Measurements from ENCODE around the gene LGI4. TPM values are rescaled to one million over a fixed set of nuclear protein-coding genes. Genes with fewer than 3 reads are reported as not detected.

Gene LGI4
- total RNA-seq, 1 experiment from 2014 or later, result 3.2 TPM

DNA sequence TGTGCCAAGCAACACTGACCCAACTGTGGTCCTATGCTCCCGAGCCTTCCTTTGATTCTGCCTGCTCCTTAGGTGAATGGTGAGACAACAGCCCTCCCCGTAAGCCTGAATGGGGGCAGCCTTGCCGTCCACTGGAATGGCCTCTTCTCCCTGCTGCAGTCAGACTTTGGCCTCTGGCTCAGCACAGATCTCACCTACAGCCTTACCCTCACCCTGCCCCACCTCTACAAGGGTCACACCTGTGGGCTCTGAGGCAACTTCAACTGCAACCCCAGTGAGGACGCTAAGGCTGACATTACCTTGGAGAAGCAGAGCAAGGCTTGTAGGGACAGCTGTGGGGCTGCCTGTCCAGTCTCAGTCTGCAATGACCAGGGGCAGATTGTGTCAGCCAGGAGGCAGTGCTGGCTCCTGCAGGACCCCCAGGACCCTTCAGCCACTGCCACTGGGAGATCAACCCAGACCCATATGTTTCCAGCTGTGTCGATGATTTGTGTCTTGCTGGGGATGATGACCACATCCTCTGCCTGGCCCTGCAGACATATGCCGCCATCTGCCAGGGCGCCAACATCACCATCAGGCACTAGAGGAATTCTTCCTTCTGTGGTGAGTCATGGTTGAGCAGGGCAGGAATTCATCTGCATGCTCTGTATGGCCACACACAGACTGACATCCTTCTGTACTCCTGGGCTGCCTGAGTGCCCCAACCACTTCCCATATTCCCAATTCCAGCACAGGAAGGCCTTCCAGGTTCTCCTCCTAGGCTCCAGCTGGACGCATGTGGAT is 46.5 kb downstream of the LGI4 start:
- no peak overlapping the region for H3K18ac ChIP-seq (ENCODE audit: insufficient read length, low read depth, low read length)

More for the DNA sequence above, 46.5 kb downstream of the LGI4 start:
- no peak overlapping the region; the same call in 1 of the 2 replicates for H3K14ac ChIP-seq (ENCODE audit: insufficient read depth, low read length)
- H2AK5ac ChIP-seq (ENCODE audit: insufficient read length, low read length), result no peak overlapping the region
- H3K27ac ChIP-seq (ENCODE audit: insufficient read length, low read depth, low read length), result no peak overlapping the region
- peaks cover 2% of the 10 kb centered on the region for H4K20me1 ChIP-seq (ENCODE audit: control insufficient read depth, insufficient read depth, insufficient read length)
- no peaks in the 10 kb centered on the region; the same call in 1 of the 2 replicates for H3K4me1 ChIP-seq (ENCODE audit: insufficient read depth, low read length)
- Mint-ChIP-seq H3K27me3 (ENCODE audit: low read depth) (no peaks in the 10 kb centered on the region; the same call in 1 of the 2 replicates), H3K27ac (no peak overlapping the region), H3K4me3 (no peak overlapping the region), H3K4me1 (peaks cover 14 to 24% of the 10 kb centered on the region in 2 experiments), H3K9me3 (no peaks in the 10 kb centered on the region), H3K36me3 (ENCODE audit: insufficient read depth in 1 of 3, low read depth in 3 of 3) (no peaks in the 10 kb centered on the region)
- H3K4ac ChIP-seq (ENCODE audit: low read depth, low read length), result no peak overlapping the region
- H2BK15ac ChIP-seq (ENCODE audit: low read depth, low read length), result no peak overlapping the region
- no peaks in the 10 kb centered on the region for H3K9me3 ChIP-seq (ENCODE audit: control insufficient read depth, low read depth, low read length)
- no peak overlapping the region for H2AFZ ChIP-seq (ENCODE audit: low read length)
- no peaks in the 10 kb centered on the region for H3K79me1 ChIP-seq (ENCODE audit: insufficient read depth, low read depth, low read length, poor library complexity, severe bottlenecking)
- no peak for DNase-seq
- H4K91ac ChIP-seq (ENCODE audit: insufficient read length, low read depth, low read length), result no peak overlapping the region
- no peak overlapping the region for H4K5ac ChIP-seq (ENCODE audit: insufficient read length, low read depth, low read length)
- H3K23ac ChIP-seq (ENCODE audit: insufficient read length, low read depth, low read length), result no peak overlapping the region
- WGBS (ENCODE audit: extremely low coverage, insufficient read length, low lambda C conversion rate), result no CpG with 5 or more reads among the region's 8 CpGs
- H2BK5ac ChIP-seq (ENCODE audit: insufficient read length, low read length), result no peak overlapping the region
- no peak overlapping the region for H3T11ph ChIP-seq (ENCODE audit: low read length)
- no peak overlapping the region for H3K4me2 ChIP-seq (ENCODE audit: insufficient read depth, insufficient read length, low read length)
- H3K27me3 ChIP-seq (ENCODE audit: insufficient read depth, low read length), result no peaks in the 10 kb centered on the region
- TF ChIP-seq, protein P1, sequence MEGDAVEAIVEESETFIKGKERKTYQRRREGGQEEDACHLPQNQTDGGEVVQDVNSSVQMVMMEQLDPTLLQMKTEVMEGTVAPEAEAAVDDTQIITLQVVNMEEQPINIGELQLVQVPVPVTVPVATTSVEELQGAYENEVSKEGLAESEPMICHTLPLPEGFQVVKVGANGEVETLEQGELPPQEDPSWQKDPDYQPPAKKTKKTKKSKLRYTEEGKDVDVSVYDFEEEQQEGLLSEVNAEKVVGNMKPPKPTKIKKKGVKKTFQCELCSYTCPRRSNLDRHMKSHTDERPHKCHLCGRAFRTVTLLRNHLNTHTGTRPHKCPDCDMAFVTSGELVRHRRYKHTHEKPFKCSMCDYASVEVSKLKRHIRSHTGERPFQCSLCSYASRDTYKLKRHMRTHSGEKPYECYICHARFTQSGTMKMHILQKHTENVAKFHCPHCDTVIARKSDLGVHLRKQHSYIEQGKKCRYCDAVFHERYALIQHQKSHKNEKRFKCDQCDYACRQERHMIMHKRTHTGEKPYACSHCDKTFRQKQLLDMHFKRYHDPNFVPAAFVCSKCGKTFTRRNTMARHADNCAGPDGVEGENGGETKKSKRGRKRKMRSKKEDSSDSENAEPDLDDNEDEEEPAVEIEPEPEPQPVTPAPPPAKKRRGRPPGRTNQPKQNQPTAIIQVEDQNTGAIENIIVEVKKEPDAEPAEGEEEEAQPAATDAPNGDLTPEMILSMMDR (conservative IDR thresholded peaks at IDR 0.05), result no peak
- H3K23me2 ChIP-seq (ENCODE audit: insufficient read length, low read depth, low read length, poor library complexity, severe bottlenecking), result no peaks in the 10 kb centered on the region
- no peak overlapping the region for H3K56ac ChIP-seq (ENCODE audit: insufficient read length, low read depth, low read length)
- no peak overlapping the region for H3K9ac ChIP-seq (ENCODE audit: extremely low read depth, insufficient read length, low read length)
- H2BK12ac ChIP-seq (ENCODE audit: insufficient read length, low read depth, low read length), result no peak overlapping the region
- no peak overlapping the region for H4K8ac ChIP-seq (replicated peaks; ENCODE audit: insufficient read length, low read depth, low read length)
- H2BK120ac ChIP-seq (ENCODE audit: low read depth, low read length, poor library complexity, severe bottlenecking), result no peak overlapping the region
- no peaks in the 10 kb centered on the region for H3K79me2 ChIP-seq (ENCODE audit: insufficient read depth, low read length)
- no peak overlapping the region for H2BK20ac ChIP-seq (ENCODE audit: low read depth, low read length, poor library complexity, severe bottlenecking)
